Measurements from ENCODE around the gene MRPS18C.

DNA sequence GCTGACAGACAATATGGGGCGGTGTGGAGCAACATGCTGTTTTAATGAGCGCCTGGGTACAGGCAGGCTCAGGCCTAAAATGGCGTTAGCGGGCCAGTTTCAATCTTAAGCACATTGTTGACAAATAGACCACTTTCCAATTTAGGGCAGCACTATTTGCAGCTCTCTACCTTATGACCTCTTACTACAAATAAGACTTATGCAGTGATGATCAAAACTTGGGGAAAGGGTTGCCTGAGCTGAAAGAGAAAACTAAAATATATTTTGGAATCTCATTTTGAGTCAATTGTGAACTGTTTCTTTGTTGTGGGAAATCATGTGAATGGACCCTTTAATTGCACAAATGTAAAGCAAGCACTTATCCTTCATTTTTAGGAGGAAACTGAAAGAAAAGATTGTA is 54.6 kb downstream of the MRPS18C start:
- TF ChIP-seq POLR2A (IDR thresholded peaks at IDR 0.05), result no peak
- TF ChIP-seq CTCF (IDR thresholded peaks at IDR 0.05), result no peak
